GM23338 (cell line): ENCODE measurements around the gene RHBDD2. TPM values are rescaled to one million over a fixed set of nuclear protein-coding genes. Genes with fewer than 3 reads are reported as not detected.
"Not testable (repeated sequence)": the region's sequence is repeated elsewhere in the genome, so short reads cannot be mapped to it uniquely, and the experiment has no call there.

Experiments used
- ATAC-seq: fragments of 200-7000 bp; cut with Tn5 transposase; 3 replicates; pipeline ENCODE4 v1.9.1; 2020
- DNase-seq: peaks from one replicate; pipeline ENCODE4 v3.0.0-alpha.2; 2015; ENCODE audit warnings: low spot score
- H2AFZ ChIP-seq: fragments of 200-600 bp; sonication (generic); 2 replicates; pipeline ENCODE4 v1.8.0; 2016; ENCODE audit warnings: antibody characterized with exemption, mild to moderate bottlenecking, moderate library complexity
- H3F3A ChIP-seq: fragments of 200-600 bp; sonication (generic); replicated peaks from 2 replicates; pipeline ENCODE4 v1.8.0; 2017; ENCODE audit warnings: antibody characterized with exemption, mixed run types, low read depth
- H3K27ac ChIP-seq: fragments of 200-600 bp; sonication (generic); 2 replicates; pipeline ENCODE4 v1.6.1; 2016; ENCODE audit warnings: low read depth
- H3K27me3 ChIP-seq: fragments of 200-600 bp; sonication (generic); 2 replicates; pipeline ENCODE4 v1.8.0; 2016; ENCODE audit warnings: mild to moderate bottlenecking, mixed run types, moderate library complexity; ENCODE audit not compliant: insufficient read depth
- H3K36me3 ChIP-seq: fragments of 200-600 bp; sonication (generic); 2 replicates; pipeline ENCODE4 v1.8.0; 2016; ENCODE audit warnings: mild to moderate bottlenecking; ENCODE audit not compliant: insufficient read depth
- H3K4me1 ChIP-seq: fragments of 200-600 bp; sonication (generic); 2 replicates; pipeline ENCODE4 v1.8.0; 2016; ENCODE audit warnings: mild to moderate bottlenecking, moderate library complexity; ENCODE audit not compliant: insufficient read depth
- H3K4me2 ChIP-seq: fragments of 200-600 bp; sonication (generic); 2 replicates; pipeline ENCODE4 v1.7.1; 2017; ENCODE audit warnings: mixed run types
- H3K4me3 ChIP-seq: fragments of 200-600 bp; sonication (generic); 2 replicates; pipeline ENCODE4 v1.6.1; 2016; ENCODE audit warnings: mixed run types
- H3K79me2 ChIP-seq: fragments of 200-600 bp; sonication (generic); replicated peaks from 2 replicates; pipeline ENCODE4 v1.8.0; 2017; ENCODE audit warnings: mild to moderate bottlenecking; ENCODE audit not compliant: insufficient read depth
- H3K9me2 ChIP-seq: fragments of 200-600 bp; sonication (generic); 2 replicates; pipeline ENCODE4 v1.8.0; 2017; ENCODE audit not compliant: insufficient read depth
- H4K20me1 ChIP-seq: fragments of 200-600 bp; sonication (generic); replicated peaks from 2 replicates; pipeline ENCODE4 v1.8.0; 2017; ENCODE audit warnings: mild to moderate bottlenecking; ENCODE audit not compliant: insufficient read depth
- H3K27ac Mint-ChIP-seq: 2 replicates; pipeline ENCODE4 v1.8.0; 2020; ENCODE audit warnings: inconsistent platforms, mild to moderate bottlenecking, moderate library complexity, mixed read lengths
- H3K27me3 Mint-ChIP-seq: 3 replicates; pipeline ENCODE4 v1.8.0; 2022; ENCODE audit warnings: low read depth, mild to moderate bottlenecking, moderate library complexity, mixed read lengths, inconsistent platforms; ENCODE audit not compliant: insufficient read depth, poor library complexity
- H3K36me3 Mint-ChIP-seq: 3 replicates; pipeline ENCODE4 v1.8.0; 2021; ENCODE audit warnings: low read depth, mild to moderate bottlenecking, inconsistent platforms, moderate library complexity, mixed read lengths
- H3K4me1 Mint-ChIP-seq: 3 replicates; pipeline ENCODE4 v1.8.0; 2020; ENCODE audit warnings: mild to moderate bottlenecking, inconsistent platforms, mixed read lengths
- H3K4me3 Mint-ChIP-seq: 3 replicates; pipeline ENCODE4 v1.8.0; 2021; ENCODE audit warnings: moderate library complexity, mild to moderate bottlenecking, inconsistent platforms, mixed read lengths
- H3K9me3 Mint-ChIP-seq: 3 replicates; pipeline ENCODE4 v1.8.0; 2020; ENCODE audit warnings: moderate library complexity, mild to moderate bottlenecking, inconsistent platforms, mixed read lengths
- CREB1 ChIP-seq: fragments of 250-450 bp; sonication (Bioruptor Pico); IDR thresholded peaks from 2 replicates; pipeline ENCODE4 v1.5.0; 2020; ENCODE audit warnings: low read depth, mild to moderate bottlenecking, moderate library complexity
- CTCF ChIP-seq, 2 experiments: fragments of 200-600 bp in 1 of 2; sonication (generic) in 1 of 2; conservative IDR thresholded peaks; 2 replicates each; pipeline versions ENCODE4 v1.5.1 to v1.6.1; 2016 to 2017; ENCODE audit warnings: antibody characterized with exemption in 2 of 2, low read depth in 2 of 2, mild to moderate bottlenecking in 2 of 2, moderate library complexity in 1 of 2
- EZH2phosphoT487 ChIP-seq: fragments of 200-600 bp; sonication (generic); IDR thresholded peaks from one replicate; pipeline ENCODE4 v1.8.1; 2018; ENCODE audit warnings: antibody characterized with exemption; ENCODE audit not compliant: unreplicated experiment
- JUNB ChIP-seq: IDR thresholded peaks from one replicate; pipeline ENCODE4 v1.6.1; 2016; ENCODE audit warnings: antibody characterized with exemption; ENCODE audit not compliant: unreplicated experiment
- NANOG ChIP-seq: IDR thresholded peaks from 2 replicates; pipeline ENCODE4 v1.6.1; 2016; ENCODE audit warnings: antibody characterized with exemption, borderline replicate concordance
- POLR2AphosphoS5 ChIP-seq: IDR thresholded peaks from 2 replicates; pipeline ENCODE4 v1.6.1; 2016; ENCODE audit warnings: antibody characterized with exemption, low read depth
- STAT1 ChIP-seq: IDR thresholded peaks from one replicate; pipeline ENCODE4 v1.6.1; 2016; ENCODE audit warnings: antibody characterized with exemption; ENCODE audit not compliant: unreplicated experiment
- ZNF331 ChIP-seq: fragments of 250-450 bp; sonication (Bioruptor Pico); IDR thresholded peaks from 2 replicates; pipeline ENCODE4 v1.5.0; 2020; ENCODE audit warnings: low read depth, mild to moderate bottlenecking, moderate library complexity
- ZNF462 ChIP-seq: fragments of 250-450 bp; sonication (Bioruptor Pico); IDR thresholded peaks from 2 replicates; pipeline ENCODE4 v1.5.0; 2020; ENCODE audit warnings: mild to moderate bottlenecking, moderate library complexity
- polyA plus RNA-seq: library from polyadenylated mRNA; unstranded; fragments of >200 nt; fragmentation: Nextera tagmentation; extraction: Ambion mirVana; gene quantifications from 2 replicates; pipeline ENCODE4 v1.2.1, GENCODE V29; 2016
- total RNA-seq: library from RNA; depleted of rRNA; stranded (reverse); fragments of >200 nt; shearing (Covaris generic); gene quantifications from 2 replicates; pipeline ENCODE4 v1.2.3, GENCODE V29; 2014

RHBDD2 gene
- total and polyA plus RNA-seq, 2 experiments from 2014 or later = 23.1 to 25.7 TPM

GRCh38 chr7:75889223-75889825 is 10.5 kb downstream of the RHBDD2 start:
- Histone ChIP-seq H4K20me1 (no peaks in the 10 kb centered on the region; the same call in 1 of the 2 replicates), H3K27ac (no peak overlapping the region), H3K36me3 (peaks cover 9% of the 10 kb centered on the region; the same call in 1 of the 2 replicates), H3K27me3 (no peaks in the 10 kb centered on the region), H3K4me3 (no peak overlapping the region), H3K4me1 (no peaks in the 10 kb centered on the region), H2AFZ (no peak overlapping the region), H3K9me2 (no peaks in the 10 kb centered on the region), H3K4me2 (no peak overlapping the region), H3K79me2 (no peaks in the 10 kb centered on the region), H3F3A (no peaks in the 10 kb centered on the region)
- ATAC-seq (no peak; the same call in 2 of the 3 replicates), DNase-seq (no peak)
- peaks cover 2% of the 10 kb centered on the region; the same call in 1 of the 3 replicates for H3K4me1 Mint-ChIP-seq
- H3K27ac Mint-ChIP-seq = no peak overlapping the region
- TF ChIP-seq POLR2AphosphoS5 (no peak), STAT1 (no peak), NANOG (no peak), EZH2phosphoT487 (no peak), JUNB (no peak)
- H3K9me3 Mint-ChIP-seq = peaks cover 2% of the 10 kb centered on the region; the same call in 1 of the 3 replicates
- H3K36me3 Mint-ChIP-seq = peaks cover 41% of the 10 kb centered on the region
- peaks cover 12% of the 10 kb centered on the region for H3K27me3 Mint-ChIP-seq
- no peak overlapping the region for H3K4me3 Mint-ChIP-seq

GRCh38 chr7:75889826-75890225 is 11.0 kb downstream of the RHBDD2 start:
- ATAC-seq (no peak), DNase-seq (no peak)
- no peak overlapping the region for H3K27ac ChIP-seq
- no peaks in the 10 kb centered on the region; the same call in 1 of the 2 replicates for H4K20me1 ChIP-seq
- H3F3A ChIP-seq = no peaks in the 10 kb centered on the region
- H3K4me3 ChIP-seq = no peak overlapping the region
- H3K27me3 ChIP-seq = no peaks in the 10 kb centered on the region
- no peak overlapping the region for H3K4me2 ChIP-seq
- H3K36me3 Mint-ChIP-seq = peaks cover 36% of the 10 kb centered on the region
- H3K4me1 Mint-ChIP-seq = peaks cover 2% of the 10 kb centered on the region; the same call in 1 of the 3 replicates
- peaks cover 12% of the 10 kb centered on the region for H3K27me3 Mint-ChIP-seq
- no peak overlapping the region for H3K27ac Mint-ChIP-seq
- TF ChIP-seq JUNB (no peak), CREB1 (no peak), CTCF (conservative IDR thresholded peaks at IDR 0.05; ENCODE audit: low read depth in 2 of 2) (no peak), ZNF462 (no peak), EZH2phosphoT487 (no peak), ZNF331 (CRISPR knock-in tag) (no peak)
- no peak overlapping the region for H3K4me3 Mint-ChIP-seq
- no peaks in the 10 kb centered on the region for H3K9me2 ChIP-seq
- no peaks in the 10 kb centered on the region for H3K4me1 ChIP-seq
- no peak overlapping the region for H2AFZ ChIP-seq
- no peaks in the 10 kb centered on the region for H3K79me2 ChIP-seq
- peaks cover 2% of the 10 kb centered on the region; the same call in 1 of the 3 replicates for H3K9me3 Mint-ChIP-seq
- H3K36me3 ChIP-seq = peaks cover 4% of the 10 kb centered on the region; the same call in 1 of the 2 replicates

GRCh38 chr7:75891237-75891636 is 12.4 kb downstream of the RHBDD2 start:
- H3K4me2 ChIP-seq, H3K9me2 ChIP-seq, H2AFZ ChIP-seq, H3K27me3 ChIP-seq, DNase-seq, H3K27ac ChIP-seq, ATAC-seq, H4K20me1 ChIP-seq, H3K4me1 Mint-ChIP-seq, H3K27ac Mint-ChIP-seq, H3K79me2 ChIP-seq, H3F3A ChIP-seq, H3K4me3 ChIP-seq, H3K4me1 ChIP-seq, H3K36me3 ChIP-seq, H3K9me3 Mint-ChIP-seq, H3K4me3 Mint-ChIP-seq: not testable (repeated sequence)
- peaks cover 12% of the 10 kb centered on the region for H3K27me3 Mint-ChIP-seq
- peaks cover 24% of the 10 kb centered on the region for H3K36me3 Mint-ChIP-seq
